Activated T-helper 17 cell treated with anti-CD3 and anti-CD28 coated beads, Interleukin-2, amount 50 U/mL, for 72 hours (primary cell): ENCODE results near the gene ADD2. TPM values are rescaled to one million over a fixed set of nuclear protein-coding genes. Genes with fewer than 3 reads are reported as not detected.

Experiments
- total RNA-seq, 2 donors: library from RNA; stranded (reverse); gene quantifications; one replicate each; pipeline ENCODE4 v1.2.3, GENCODE V29; 2022

The ADD2 gene
- total RNA-seq, 2 donors from 2014 or later = 2.0 to 7.4 TPM

Other genes with a start within 250 kb of the ADD2 start
- under 1 TPM; 0.26 to 0.69 TPM for gene TGFA, start 214.4 kb downstream of the ADD2 start, total RNA-seq
- gene FIGLA, start 22.4 kb upstream of the ADD2 start, total RNA-seq = not detected
- gene CLEC4F, start 52.4 kb upstream of the ADD2 start, total RNA-seq = under 1 TPM in 1 of 2 donors, not detected in 1; 0.35 TPM
- gene CD207, start 67.6 kb upstream of the ADD2 start, total RNA-seq = not detected
- not detected for gene VAX2, start 132.4 kb upstream of the ADD2 start, total RNA-seq
- gene ATP6V1B1, start 167.7 kb upstream of the ADD2 start, total RNA-seq = not detected
- gene ANKRD53, start 210.4 kb upstream of the ADD2 start, total RNA-seq = under 1 TPM in 1 of 2 donors, not detected in 1; 0.56 TPM
- 10 to 100 TPM; 27.2 to 66.9 TPM for gene TEX261, start 226.7 kb upstream of the ADD2 start, total RNA-seq